HepG2 (cell line): Measurements from ENCODE around the gene ETFA. TPM values are rescaled to one million over a fixed set of nuclear protein-coding genes. Genes with fewer than 3 reads are reported as not detected.

Source experiments
- ASH2L ChIP-seq: fragments of 300-600, 200-600 bp; sonication (generic); IDR thresholded peaks from 2 replicates; pipeline ENCODE4 v1.7.0; 2017; ENCODE audit warnings: low read depth, mild to moderate bottlenecking, moderate library complexity, mixed read lengths, low read length; ENCODE audit not compliant: insufficient read length
- FOXJ3 ChIP-seq: sonication (generic); formaldehyde crosslinking; IDR thresholded peaks from 2 replicates; pipeline ENCODE4 v1.4.0; 2020; ENCODE audit warnings: missing genetic modification reagents, mild to moderate bottlenecking, borderline replicate concordance
- FOXP4 ChIP-seq: sonication (generic); formaldehyde crosslinking; IDR thresholded peaks from 2 replicates; pipeline ENCODE4 v1.4.0; 2020; ENCODE audit warnings: missing genetic modification reagents
- GATAD1 ChIP-seq: IDR thresholded peaks from 2 replicates; pipeline ENCODE4 v1.6.1; 2016; ENCODE audit warnings: missing genetic modification reagents, missing compliant biosample characterization
- MNT ChIP-seq: fragments of 450-650 bp; IDR thresholded peaks from 2 replicates; pipeline ENCODE4 v1.6.1; 2016
- POGK ChIP-seq: sonication (generic); formaldehyde crosslinking; conservative IDR thresholded peaks from 2 replicates; pipeline ENCODE4 v1.8.0; 2022; ENCODE audit warnings: mild to moderate bottlenecking, moderate library complexity, missing genetic modification reagents
- RAD51 ChIP-seq: fragments of 450-650 bp; IDR thresholded peaks from 2 replicates; pipeline ENCODE4 v1.6.1; 2016; ENCODE audit warnings: borderline replicate concordance
- SKI ChIP-seq: fragments of 450-650 bp; IDR thresholded peaks from one replicate; pipeline ENCODE4 v1.6.1; 2018; ENCODE audit warnings: mild to moderate bottlenecking; ENCODE audit not compliant: partially characterized antibody
- SOX6 ChIP-seq, 2 experiments: fragments of 450-650 bp in 1 of 2; sonication (generic) in 1 of 2; formaldehyde crosslinking in 1 of 2; IDR thresholded peaks; 2 replicates each; pipeline versions ENCODE4 v1.4.0 to v1.6.1; 2017 to 2020; ENCODE audit warnings: antibody characterized with exemption in 1 of 2, mild to moderate bottlenecking in 1 of 2, missing genetic modification reagents in 1 of 2
- SP5 ChIP-seq: IDR thresholded peaks from 2 replicates; pipeline ENCODE4 v1.6.1; 2016; ENCODE audit warnings: low read depth, borderline replicate concordance
- TEF ChIP-seq: sonication (generic); formaldehyde crosslinking; IDR thresholded peaks from 2 replicates; pipeline ENCODE4 v1.5.0; 2020; ENCODE audit warnings: missing genetic modification reagents
- UBTF ChIP-seq: sonication (generic); formaldehyde crosslinking; IDR thresholded peaks from 2 replicates; pipeline ENCODE4 v1.4.0; 2020; ENCODE audit warnings: mild to moderate bottlenecking, missing genetic modification reagents
- ZNF343 ChIP-seq: sonication (generic); formaldehyde crosslinking; IDR thresholded peaks from 2 replicates; pipeline ENCODE4 v1.4.0; 2020; ENCODE audit warnings: mild to moderate bottlenecking, missing genetic modification reagents
- ZNF614 ChIP-seq: IDR thresholded peaks from 2 replicates; pipeline ENCODE4 v1.6.1; 2018; ENCODE audit warnings: missing biosample characterization, missing genetic modification reagents, inconsistent platforms, borderline replicate concordance
- ZNF878 ChIP-seq: sonication (generic); formaldehyde crosslinking; IDR thresholded peaks from 2 replicates; pipeline ENCODE4 v1.8.1; 2023; ENCODE audit warnings: mild to moderate bottlenecking, missing genetic modification reagents, moderate library complexity
- polyA plus RNA-seq, 8 experiments: library from polyadenylated mRNA; depleted of rRNA in 3 of 8; stranded (reverse) in 7 of 8; unstranded in 1 of 8; fragments of >200 nt; fragmentation: Illumina TruSeq in 4 of 8; extraction: Trizol in 4 of 8; gene quantifications; 2 replicates each; pipeline versions ENCODE4 v1.2.1 to v1.2.3, GENCODE V29; 2011 to 2016; ENCODE audit warnings: low read depth in 4 of 8, missing spikeins in 1 of 8, mixed read lengths in 1 of 8; ENCODE audit not compliant: insufficient read depth in 1 of 8
- total RNA-seq, 5 experiments: library from RNA; depleted of rRNA; stranded (reverse); fragments of >200 nt; fragmentation: Illumina TruSeq; extraction: Trizol; gene quantifications; 2 replicates each; pipeline ENCODE4 v1.2.3, GENCODE V29; 2016; ENCODE audit warnings: low read depth in 1 of 5

Gene ETFA
- total and polyA plus RNA-seq, 2 of the 13 experiments (the other 11 are each of a cell fraction or from before 2014, with no cell fraction given): 291 to 396 TPM

GRCh38 chr15:76333720-76334437, 22.6 kb upstream of the ETFA start (continued):
- no peak for TF ChIP-seq SOX6 (IDR thresholded peaks at IDR 0.05)
- peak; percentile 49; the same call in 1 of the 2 replicates for TF ChIP-seq SOX6 (CRISPR knock-in tag; IDR thresholded peaks at IDR 0.05)
- TF ChIP-seq FOXJ3 (CRISPR knock-in tag): 0 out of 2 replicates have a peak, but pooled peaks have one; percentile 51
- 0 out of 2 replicates have a peak, but pooled peaks have one; percentile 49 for TF ChIP-seq FOXP4 (CRISPR knock-in tag)
- 0 out of 2 replicates have a peak, but pooled peaks have one; percentile 23 for TF ChIP-seq ZNF343
- TF ChIP-seq POGK: no peak
- no peak for TF ChIP-seq ZNF614 (CRISPR knock-in tag)
- no peak for TF ChIP-seq RAD51
- peak; percentile 33; the same call in 1 of the 2 replicates for TF ChIP-seq SP5 (CRISPR knock-in tag)
- no peak for TF ChIP-seq MNT
- TF ChIP-seq TEF (CRISPR knock-in tag): no peak
- TF ChIP-seq ZNF878 (CRISPR knock-in tag): peak; percentile 82; the same call in 1 of the 2 replicates
- peak; percentile 23 for TF ChIP-seq SKI
- no peak; the same call in 1 of the 2 replicates for TF ChIP-seq GATAD1
- TF ChIP-seq UBTF: peak; percentile 30; the same call in 1 of the 2 replicates
- TF ChIP-seq ASH2L: peak; percentile 68
